VCaP (cell line): ENCODE data around the gene RPS26.

Experiments used
- H3K27ac ChIP-seq: fragments of 450-650 bp; 2 replicates; pipeline ENCODE4 v1.5.1; 2017
- TF ChIP-seq, protein P1 (sequence below): fragments of 450-650 bp; conservative IDR thresholded peaks from 2 replicates; pipeline ENCODE4 v1.5.1; 2017; ENCODE audit warnings: mild to moderate bottlenecking, moderate library complexity

RPS26 gene

DNA sequence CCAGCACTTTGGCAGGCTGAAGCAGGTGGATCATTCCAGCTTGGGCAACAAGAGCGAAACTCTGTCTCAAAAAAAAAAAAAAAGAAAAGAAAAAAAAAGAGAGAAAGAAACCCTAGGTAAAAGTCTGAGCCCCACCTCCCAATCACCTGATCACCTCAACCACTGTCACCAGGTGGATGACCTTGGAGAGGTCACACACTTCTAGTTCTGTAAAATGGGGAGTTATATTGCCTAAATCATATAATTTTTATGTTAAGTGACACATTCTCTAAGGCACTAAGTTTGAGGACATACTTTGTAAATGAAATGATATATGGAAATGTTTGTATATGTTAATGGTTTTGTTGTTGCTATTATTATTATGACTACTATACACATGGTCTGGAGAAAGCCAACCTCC is 36.7 kb downstream of the RPS26 start:
- H3K27ac ChIP-seq = peak overlapping the region; percentile 95
- TF ChIP-seq, protein P1, sequence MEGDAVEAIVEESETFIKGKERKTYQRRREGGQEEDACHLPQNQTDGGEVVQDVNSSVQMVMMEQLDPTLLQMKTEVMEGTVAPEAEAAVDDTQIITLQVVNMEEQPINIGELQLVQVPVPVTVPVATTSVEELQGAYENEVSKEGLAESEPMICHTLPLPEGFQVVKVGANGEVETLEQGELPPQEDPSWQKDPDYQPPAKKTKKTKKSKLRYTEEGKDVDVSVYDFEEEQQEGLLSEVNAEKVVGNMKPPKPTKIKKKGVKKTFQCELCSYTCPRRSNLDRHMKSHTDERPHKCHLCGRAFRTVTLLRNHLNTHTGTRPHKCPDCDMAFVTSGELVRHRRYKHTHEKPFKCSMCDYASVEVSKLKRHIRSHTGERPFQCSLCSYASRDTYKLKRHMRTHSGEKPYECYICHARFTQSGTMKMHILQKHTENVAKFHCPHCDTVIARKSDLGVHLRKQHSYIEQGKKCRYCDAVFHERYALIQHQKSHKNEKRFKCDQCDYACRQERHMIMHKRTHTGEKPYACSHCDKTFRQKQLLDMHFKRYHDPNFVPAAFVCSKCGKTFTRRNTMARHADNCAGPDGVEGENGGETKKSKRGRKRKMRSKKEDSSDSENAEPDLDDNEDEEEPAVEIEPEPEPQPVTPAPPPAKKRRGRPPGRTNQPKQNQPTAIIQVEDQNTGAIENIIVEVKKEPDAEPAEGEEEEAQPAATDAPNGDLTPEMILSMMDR = no peak

DNA sequence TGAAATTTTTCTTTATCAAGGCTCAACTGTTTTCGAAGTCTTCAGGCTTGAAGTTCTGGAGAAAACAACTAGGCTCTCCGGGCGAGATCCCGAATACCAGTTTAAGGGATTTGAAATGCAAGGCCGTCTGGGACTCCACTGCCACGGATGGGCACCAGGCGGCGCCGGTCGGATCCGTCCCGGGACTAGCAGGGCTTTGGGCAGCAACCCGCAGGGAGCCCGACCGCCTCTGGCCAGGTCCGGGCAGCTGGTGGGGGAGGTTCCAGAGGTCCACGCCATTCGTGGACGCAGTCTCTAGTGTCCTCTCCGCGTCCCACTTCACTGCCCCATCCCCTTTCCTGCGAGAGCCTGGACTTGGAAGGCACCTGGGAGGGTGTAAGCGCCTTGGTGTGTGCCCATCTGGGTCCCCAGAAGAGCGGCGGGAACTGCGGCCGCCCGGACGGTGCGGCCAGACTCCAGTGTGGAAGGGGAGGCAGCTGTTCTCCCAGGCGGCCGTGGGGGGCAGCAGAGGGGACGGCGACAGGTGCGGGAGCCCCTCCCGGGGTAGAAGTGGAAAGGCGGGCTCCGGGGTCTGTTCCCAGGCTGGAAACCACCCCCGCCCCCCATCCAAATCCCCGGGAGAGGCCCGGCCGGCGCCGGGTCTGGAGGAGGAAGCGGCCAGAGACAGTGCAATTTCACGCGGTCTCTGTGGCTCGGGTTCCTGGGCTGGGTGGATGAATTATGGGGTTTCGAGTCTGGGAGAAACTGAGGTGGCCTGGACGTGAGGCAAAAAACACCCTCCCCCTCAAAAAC is 37.4 kb downstream of the RPS26 start:
- TF ChIP-seq, protein P1 = peak; percentile 97
- peak overlapping the region; percentile 95 for H3K27ac ChIP-seq

DNA sequence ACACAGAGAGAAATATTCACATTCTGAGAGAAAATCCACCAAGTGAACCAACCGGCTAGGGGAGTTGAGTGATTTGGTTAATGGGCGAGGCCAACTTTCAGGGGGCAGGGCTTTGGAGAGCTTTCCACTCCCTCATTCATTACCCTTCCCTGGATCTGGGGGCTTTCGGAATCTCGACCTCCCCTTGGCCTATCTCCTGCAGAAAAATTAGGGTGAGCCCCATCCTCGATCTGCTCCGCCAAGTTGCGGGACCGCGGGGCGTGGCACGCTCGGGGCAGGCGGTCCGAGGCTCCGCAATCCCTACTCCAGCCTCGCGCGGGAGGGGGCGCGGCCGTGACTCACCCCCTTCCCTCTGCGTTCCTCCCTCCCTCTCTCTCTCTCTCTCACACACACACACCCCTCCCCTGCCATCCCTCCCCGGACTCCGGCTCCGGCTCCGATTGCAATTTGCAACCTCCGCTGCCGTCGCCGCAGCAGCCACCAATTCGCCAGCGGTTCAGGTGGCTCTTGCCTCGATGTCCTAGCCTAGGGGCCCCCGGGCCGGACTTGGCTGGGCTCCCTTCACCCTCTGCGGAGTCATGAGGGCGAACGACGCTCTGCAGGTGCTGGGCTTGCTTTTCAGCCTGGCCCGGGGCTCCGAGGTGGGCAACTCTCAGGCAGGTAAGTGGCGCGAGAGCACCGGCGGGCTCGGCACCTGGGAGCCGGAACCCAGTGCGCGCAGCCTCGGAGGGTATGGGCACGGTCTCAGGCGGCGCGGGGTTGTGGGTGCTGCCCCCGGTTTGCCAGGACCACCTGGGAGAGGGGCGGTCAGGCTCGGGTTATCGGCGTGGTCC is 38.2 kb downstream of the RPS26 start, which contains the start of gene ERBB3:
TSS of gene ERBB3 (plus strand) at position 443 of the 833 bp plus-strand sequence. CDS start at position 579, 136 bp downstream.
- H3K27ac ChIP-seq = peak within 1 kb of the TSS; percentile 95
- TF ChIP-seq, protein P1 = no peak

DNA sequence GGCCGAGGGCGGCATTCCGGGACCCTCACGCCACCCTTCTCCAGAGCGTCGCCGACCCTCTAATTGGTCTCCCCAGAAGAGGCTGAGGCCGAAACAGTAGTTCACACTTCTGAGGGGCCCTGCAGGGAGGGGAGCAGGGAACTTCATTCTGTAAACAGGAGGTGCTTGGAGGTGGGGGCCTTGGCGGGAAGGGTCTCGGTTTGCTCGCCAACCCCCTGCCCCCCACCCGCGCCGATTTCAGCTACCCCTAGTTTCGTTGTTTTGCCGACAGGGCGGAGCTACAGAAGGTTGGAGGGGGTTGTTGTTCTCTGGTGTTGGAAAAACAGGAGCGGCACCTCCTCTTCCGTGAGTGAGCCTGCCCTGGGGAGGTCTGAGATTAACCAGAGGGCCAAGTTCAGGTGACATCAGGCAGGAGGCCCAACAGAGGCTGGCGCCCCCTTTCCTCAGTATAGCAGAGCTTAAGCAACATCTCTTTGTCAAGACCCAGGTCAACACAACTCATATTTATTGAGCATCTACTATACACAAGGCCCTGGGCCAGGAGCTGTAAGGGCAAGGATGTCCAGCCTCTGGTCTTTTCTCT is 38.9 kb downstream of the RPS26 start:
- TF ChIP-seq, protein P1 = no peak
- peak overlapping the region; percentile 95 for H3K27ac ChIP-seq

DNA sequence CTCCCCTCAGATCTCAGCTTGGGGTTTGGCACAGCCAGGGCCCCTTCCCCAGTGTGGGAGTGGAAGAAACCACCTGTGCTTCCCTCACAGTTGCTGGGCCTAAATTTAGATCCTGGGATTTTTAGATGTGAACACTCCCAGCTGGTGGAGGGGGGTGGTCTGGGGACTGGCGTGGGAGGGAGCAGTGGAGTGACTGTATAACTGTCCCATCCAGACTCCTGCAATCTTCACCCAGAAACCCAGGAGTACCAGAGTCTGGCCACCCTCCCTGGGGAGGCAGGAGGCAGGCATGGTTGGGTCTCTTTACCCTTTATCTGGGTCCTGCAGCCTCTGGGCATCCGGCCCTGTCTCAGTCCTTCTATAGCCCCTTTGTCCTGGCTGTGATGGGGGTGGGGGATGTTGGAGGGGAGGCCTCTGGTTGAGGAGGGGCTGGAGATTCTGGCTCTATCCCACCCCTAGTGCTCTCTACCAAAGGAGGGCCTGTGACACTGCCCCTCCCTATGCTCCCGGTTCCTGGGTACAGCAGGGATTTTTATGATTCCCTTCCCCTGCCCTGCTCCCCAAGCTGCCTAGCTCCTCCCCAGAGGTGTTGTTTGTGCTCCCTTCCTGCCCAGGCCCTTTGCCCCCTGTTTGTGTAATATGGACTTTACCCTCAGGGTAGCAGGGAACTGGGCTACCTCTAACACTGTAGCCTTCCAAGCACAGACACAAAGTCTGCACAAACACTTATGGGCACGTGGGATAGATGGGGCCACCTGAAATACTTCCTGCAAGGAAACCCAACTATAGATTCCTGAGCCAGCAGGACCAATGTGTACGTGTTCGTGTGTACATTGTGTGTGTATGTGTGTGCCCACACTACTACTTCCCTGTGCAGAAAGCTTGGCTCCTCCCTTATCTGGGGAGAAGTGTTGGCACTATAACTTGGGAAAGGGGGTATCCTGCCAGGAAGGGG is 40.0 kb downstream of the RPS26 start:
- no peak overlapping the region for H3K27ac ChIP-seq
- TF ChIP-seq, protein P1 = no peak

DNA sequence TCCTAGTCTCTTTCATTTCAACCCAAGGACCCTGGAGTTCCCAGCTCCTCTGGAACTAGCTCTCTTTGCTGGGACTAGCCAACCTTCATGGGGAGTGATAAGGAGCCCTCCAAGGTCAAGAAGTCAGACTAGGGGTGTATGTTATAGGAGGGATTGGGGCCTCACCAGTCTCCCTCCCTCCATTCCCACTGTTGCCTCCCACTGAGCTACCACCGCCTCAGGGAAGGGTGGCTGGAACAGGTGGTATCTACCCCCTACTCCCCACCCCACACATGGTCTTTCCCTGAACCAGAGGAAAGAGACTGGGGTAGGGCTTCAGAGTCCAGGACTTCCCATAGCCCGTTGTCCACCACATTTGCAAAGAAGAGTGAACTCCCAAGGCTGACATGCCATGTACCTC is 40.7 kb downstream of the RPS26 start:
- no peak overlapping the region for H3K27ac ChIP-seq
- TF ChIP-seq, protein P1 = no peak
